IMR-90 (cell line): ENCODE measurements around the gene SPATA2. TPM values are rescaled to one million over a fixed set of nuclear protein-coding genes. Genes with fewer than 3 reads are reported as not detected.

Source experiments
- ATAC-seq: fragments of 200-7000 bp; cut with Tn5 transposase; 2 replicates; pipeline ENCODE4 v1.9.1; 2020; ENCODE audit warnings: low read depth, mild to moderate bottlenecking, moderate library complexity
- BruUV-seq: library from RNA; stranded (reverse); fragments of 400-500 nt; replicated peaks from 2 replicates; lab custom pipeline; 2021; lab: Mats Ljungman, UMichigan
- CTCF ChIA-PET: fragments of 300-600 bp; formaldehyde crosslinking; extraction: SDS; loops from one replicate; lab custom pipeline; 2021; ENCODE audit warnings: antibody characterized with exemption; lab: Yijun Ruan, JAX
- POLR2A ChIA-PET: fragments of 300-600 bp; sonication (Branson Sonifier 250); formaldehyde crosslinking; loops from one replicate; lab custom pipeline; 2022; ENCODE audit warnings: antibody characterized with exemption; ENCODE audit not compliant: unreplicated experiment; lab: Charles Lee
- DNase-seq: peaks from one replicate; pipeline ENCODE4 v3.0.0; 2013
- H2AFZ ChIP-seq: replicated peaks from 2 replicates; pipeline ENCODE3; 2013; ENCODE audit warnings: low read length, mild to moderate bottlenecking; ENCODE audit not compliant: poor library complexity
- H2AK5ac ChIP-seq: 2 replicates; pipeline ENCODE4 v1.6.1; 2013; ENCODE audit warnings: low read depth, low read length, inconsistent platforms
- H2AK9ac ChIP-seq: replicated peaks from 2 replicates; pipeline ENCODE3; 2013; ENCODE audit warnings: mild to moderate bottlenecking, low read depth, low read length, moderate library complexity; ENCODE audit not compliant: poor library complexity
- H2BK120ac ChIP-seq: 2 replicates; pipeline ENCODE4 v1.6.1; 2013; ENCODE audit warnings: low read depth, low read length, inconsistent platforms
- H2BK15ac ChIP-seq: 3 replicates; pipeline ENCODE4 v1.6.1; 2013; ENCODE audit warnings: low read depth, low read length, inconsistent platforms
- H2BK20ac ChIP-seq: 2 replicates; pipeline ENCODE4 v1.6.1; 2013; ENCODE audit warnings: low read depth, mild to moderate bottlenecking, inconsistent platforms, low read length, moderate library complexity
- H2BK5ac ChIP-seq: 2 replicates; pipeline ENCODE4 v1.6.1; 2013; ENCODE audit warnings: mild to moderate bottlenecking, low read depth, low read length, inconsistent platforms; ENCODE audit not compliant: poor library complexity, severe bottlenecking
- H3K14ac ChIP-seq: replicated peaks from 2 replicates; pipeline ENCODE4 v1.6.1; 2013; ENCODE audit warnings: low read depth, low read length, inconsistent platforms
- H3K18ac ChIP-seq: 2 replicates; pipeline ENCODE4 v1.6.1; 2013; ENCODE audit warnings: low read depth, low read length, control low read depth
- H3K23ac ChIP-seq: 2 replicates; pipeline ENCODE4 v1.6.1; 2013; ENCODE audit warnings: low read depth, low read length, inconsistent platforms
- H3K27ac ChIP-seq: 2 replicates; pipeline ENCODE4 v1.5.1; 2013; ENCODE audit warnings: mild to moderate bottlenecking, control low read depth, low read length; ENCODE audit not compliant: insufficient read depth
- H3K27me3 ChIP-seq: 2 replicates; pipeline ENCODE4 v1.6.1; 2013; ENCODE audit warnings: low read length; ENCODE audit not compliant: control insufficient read depth, insufficient read depth
- H3K36me3 ChIP-seq: 2 replicates; pipeline ENCODE4 v1.6.1; 2013; ENCODE audit warnings: low read length, mixed read lengths; ENCODE audit not compliant: control insufficient read depth, insufficient read depth
- H3K4ac ChIP-seq: 2 replicates; pipeline ENCODE4 v1.6.1; 2013; ENCODE audit warnings: low read depth, low read length, inconsistent platforms
- H3K4me1 ChIP-seq: 2 replicates; pipeline ENCODE4 v1.6.1; 2013; ENCODE audit warnings: low read length, mixed read lengths; ENCODE audit not compliant: control insufficient read depth, insufficient read depth
- H3K4me2 ChIP-seq: 2 replicates; pipeline ENCODE4 v1.6.1; 2013; ENCODE audit warnings: low read depth, mild to moderate bottlenecking, control low read depth, low read length, moderate library complexity
- H3K4me3 ChIP-seq: 2 replicates; pipeline ENCODE4 v1.5.1; 2013; ENCODE audit warnings: low read depth, mild to moderate bottlenecking, control low read depth, low read length, moderate library complexity; ENCODE audit not compliant: insufficient read depth
- H3K56ac ChIP-seq: 2 replicates; pipeline ENCODE4 v1.6.1; 2013; ENCODE audit warnings: low read length, inconsistent platforms; ENCODE audit not compliant: insufficient read depth; ENCODE audit errors: extremely low read depth
- H3K79me1 ChIP-seq, 2 experiments: 2 replicates each; pipeline ENCODE4 v1.6.1; 2013; ENCODE audit warnings: low read length in 2 of 2, inconsistent platforms in 1 of 2, low read depth in 1 of 2
- H3K9ac ChIP-seq: 2 replicates; pipeline ENCODE4 v1.6.1; 2013; ENCODE audit warnings: low read depth, low read length, control low read depth
- H3K9me1 ChIP-seq: 2 replicates; pipeline ENCODE4 v1.6.1; 2013; ENCODE audit warnings: low read length, inconsistent platforms; ENCODE audit not compliant: insufficient read depth
- H3K9me3 ChIP-seq: 2 replicates; pipeline ENCODE4 v1.6.1; 2013; ENCODE audit warnings: low read length; ENCODE audit not compliant: control insufficient read depth, insufficient read depth
- H4K20me1 ChIP-seq: 2 replicates; pipeline ENCODE4 v1.6.1; 2013; ENCODE audit warnings: low read length, inconsistent platforms; ENCODE audit not compliant: insufficient read depth
- H4K5ac ChIP-seq: 2 replicates; pipeline ENCODE4 v1.6.1; 2013; ENCODE audit warnings: mild to moderate bottlenecking, low read depth, low read length, control low read depth
- H4K8ac ChIP-seq, 2 experiments: 2 replicates each; pipeline ENCODE4 v1.6.1; 2013; ENCODE audit warnings: low read depth in 2 of 2, low read length in 2 of 2, control low read depth in 1 of 2, inconsistent platforms in 1 of 2
- H4K91ac ChIP-seq: 2 replicates; pipeline ENCODE4 v1.6.1; 2013; ENCODE audit warnings: low read depth, low read length, inconsistent platforms; ENCODE audit not compliant: insufficient read depth
- BHLHE40 ChIP-seq: fragments of 150-350 bp; IDR thresholded peaks from 2 replicates; pipeline ENCODE4 v1.6.1; 2016; ENCODE audit warnings: mild to moderate bottlenecking, low read depth, low read length
- CEBPB ChIP-seq: IDR thresholded peaks from 2 replicates; pipeline ENCODE4 v1.6.1; 2012; ENCODE audit warnings: low read depth, low read length, improper control_type of control experiment
- CHD1 ChIP-seq: IDR thresholded peaks from 2 replicates; pipeline ENCODE4 v1.6.1; 2012; ENCODE audit warnings: low read depth, low read length, improper control_type of control experiment
- CTCF ChIP-seq: conservative IDR thresholded peaks from 2 replicates; pipeline ENCODE4 v1.5.1; 2012; ENCODE audit warnings: mild to moderate bottlenecking, low read depth, low read length, improper control_type of control experiment
- ELK1 ChIP-seq: fragments of 150-350 bp; IDR thresholded peaks from 2 replicates; pipeline ENCODE4 v1.6.1; 2016; ENCODE audit warnings: low read depth, mild to moderate bottlenecking, low read length, moderate library complexity, borderline replicate concordance
- FOS ChIP-seq: fragments of 150-350 bp; IDR thresholded peaks from 2 replicates; pipeline ENCODE4 v1.6.1; 2016; ENCODE audit warnings: low read depth, low read length
- MAFK ChIP-seq: IDR thresholded peaks from 2 replicates; pipeline ENCODE4 v1.6.1; 2012; ENCODE audit warnings: low read depth, low read length, improper control_type of control experiment
- MAZ ChIP-seq: IDR thresholded peaks from 2 replicates; pipeline ENCODE4 v1.6.1; 2012; ENCODE audit warnings: low read depth, mild to moderate bottlenecking, low read length, improper control_type of control experiment, moderate library complexity, borderline replicate concordance
- MXI1 ChIP-seq: IDR thresholded peaks from 2 replicates; pipeline ENCODE4 v1.6.1; 2012; ENCODE audit warnings: low read depth, mild to moderate bottlenecking, low read length, moderate library complexity, borderline replicate concordance
- NFE2L2 ChIP-seq: fragments of 150-350 bp; IDR thresholded peaks from 2 replicates; pipeline ENCODE4 v1.6.1; 2016; ENCODE audit warnings: low read depth, mild to moderate bottlenecking, low read length
- POLR2A ChIP-seq: IDR thresholded peaks from 2 replicates; pipeline ENCODE4 v1.6.1; 2012; ENCODE audit warnings: mild to moderate bottlenecking, low read depth, low read length
- RAD21 ChIP-seq: IDR thresholded peaks from 2 replicates; pipeline ENCODE4 v1.6.1; 2012; ENCODE audit warnings: low read length, improper control_type of control experiment
- RCOR1 ChIP-seq: IDR thresholded peaks from 2 replicates; pipeline ENCODE4 v1.6.1; 2012; ENCODE audit warnings: mild to moderate bottlenecking, low read length, improper control_type of control experiment; ENCODE audit not compliant: insufficient replicate concordance
- RFX5 ChIP-seq: IDR thresholded peaks from 2 replicates; pipeline ENCODE4 v1.8.0; 2012; ENCODE audit warnings: low read depth, mild to moderate bottlenecking, low read length, moderate library complexity
- SMC3 ChIP-seq: fragments of 150-350 bp; IDR thresholded peaks from 2 replicates; pipeline ENCODE4 v1.6.1; 2016; ENCODE audit warnings: low read depth, mild to moderate bottlenecking, antibody characterized with exemption, low read length, moderate library complexity
- USF2 ChIP-seq: fragments of 150-350 bp; IDR thresholded peaks from 2 replicates; pipeline ENCODE4 v1.6.1; 2017; ENCODE audit warnings: mild to moderate bottlenecking, antibody characterized with exemption, low read length, low read depth
- WGBS, 2 experiments: methylation state at CpG; one replicate each; pipeline versions ENCODE4 v1.1.5 to v1.1.7; 2013; ENCODE audit warnings: missing lambda C conversion rate in 2 of 2; ENCODE audit not compliant: insufficient read length in 1 of 2; ENCODE audit errors: extremely low coverage in 2 of 2; 5-methylcytosine and 5-hydroxymethylcytosine counted together
- dilution Hi-C: fragments of 300-500 bp; cut with HindIII; formaldehyde crosslinking; loops from one replicate; pipeline ENCODE4 v1.14.3; 2018; ENCODE audit warnings: low sequenced_read_pairs; ENCODE audit not compliant: unreplicated experiment
- in situ Hi-C: fragments of 300-500 bp; cut with MboI; formaldehyde crosslinking; loops from 3 replicates; pipeline ENCODE4 v1.14.3; 2019; ENCODE audit warnings: low sequenced_read_pairs, inconsistent platforms, mixed read lengths
- intact Hi-C: fragments of 100-400 bp; cut with micrococcal nuclease; formaldehyde crosslinking; loops from 2 replicates; pipeline ENCODE4 v1.10.0; 2022
- polyA plus RNA-seq, 3 experiments: library from polyadenylated mRNA; depleted of rRNA; stranded (reverse); fragments of >200 nt; gene quantifications; 2 replicates each; pipeline ENCODE4 v1.2.3, GENCODE V29; 2012; ENCODE audit warnings: low replicate concordance in 1 of 3
- total RNA-seq: library from RNA; depleted of rRNA; stranded (reverse); fragments of >200 nt; gene quantifications from 2 replicates; pipeline ENCODE4 v1.2.3, GENCODE V29; 2012

The SPATA2 gene
- total and polyA plus RNA-seq, 2 of the 4 experiments (the other 2 are of a cell fraction): 1.3 to 4.5 TPM

- Histone ChIP-seq H3K27ac (no peak overlapping the region), H2BK20ac (no peak overlapping the region), H3K27me3 (no peaks in the 10 kb centered on the region), H2AK5ac (no peak overlapping the region), H4K5ac (no peak overlapping the region), H2AFZ (no peak overlapping the region), H3K56ac (no peak overlapping the region), H2BK15ac (no peak overlapping the region), H3K4me2 (no peak overlapping the region), H3K79me1 (no peaks in the 10 kb centered on the region; a peak in 1 of 4 replicates), H3K23ac (no peak overlapping the region), H4K20me1 (no peaks in the 10 kb centered on the region), H4K8ac (no peak overlapping the region), H3K4me1 (peaks cover 2% of the 10 kb centered on the region; the same call in 1 of the 2 replicates), H3K9me3 (no peaks in the 10 kb centered on the region), H2BK120ac (no peak overlapping the region), H2BK5ac (no peak overlapping the region), H3K18ac (no peak overlapping the region), H3K9ac (no peak overlapping the region), H3K4ac (no peak overlapping the region), H2AK9ac (no peak overlapping the region), H4K91ac (no peak overlapping the region), H3K36me3 (peaks cover 15% of the 10 kb centered on the region), H3K9me1 (no peaks in the 10 kb centered on the region; the same call in 1 of the 2 replicates), H3K4me3 (no peak overlapping the region), H3K14ac (no peak overlapping the region)
- no peak for TF ChIP-seq CEBPB
- no peak for TF ChIP-seq CHD1
- no peak for TF ChIP-seq CTCF
- no peak for TF ChIP-seq MAFK
- TF ChIP-seq RAD21: no peak
- TF ChIP-seq NFE2L2: no peak
- no peak for TF ChIP-seq FOS
- no peak for TF ChIP-seq USF2
- TF ChIP-seq RFX5: no peak
- no peak for TF ChIP-seq BHLHE40
- no peak for TF ChIP-seq MXI1
- no peak for TF ChIP-seq ELK1
- no peak for TF ChIP-seq SMC3
- no peak for TF ChIP-seq RCOR1
- no peak for TF ChIP-seq MAZ
- TF ChIP-seq POLR2A: no peak
- intact Hi-C loops: no loop called here
- in situ Hi-C loops: loop anchor here (25.0 kb wide), 1 partner anchor 533 kb away; no protein-coding TSS in a partner anchor
- 100% methylated on average over 3 of the region's 5 CpGs; no CpG with 5 or more reads in 1 of the 2 experiments for WGBS, 2 experiments
- dilution Hi-C loops: no loop called here
- CTCF ChIA-PET: no interaction called here
- ATAC-seq: no peak
- POLR2A ChIA-PET: no interaction called here
- no TSS peak for BruUV-seq
- no peak for DNase-seq
Measured at GRCh38 chr20:49870261-49870660, 45.1 kb downstream of the SPATA2 start.
